K562 (cell line): ENCODE results near the gene COPS9. TPM values are rescaled to one million over a fixed set of nuclear protein-coding genes. Genes with fewer than 3 reads are reported as not detected.

Experiments
- ATAC-seq: fragments of 200-7000 bp; cut with Tn5 transposase; 3 replicates; pipeline ENCODE4 v1.9.1; 2020; ENCODE audit warnings: moderate library complexity
- BruUV-seq: library from RNA; stranded (reverse); fragments of 400-500 nt; replicated peaks from 2 replicates; lab custom pipeline; 2021; lab: Mats Ljungman, UMichigan
- CTCF ChIA-PET: fragments of 300-600 bp; formaldehyde crosslinking; extraction: SDS; loops from one replicate; lab custom pipeline; 2021; ENCODE audit warnings: low intra/inter-chr PET ratio; lab: Yijun Ruan, JAX
- POLR2A ChIA-PET: fragments of 300-600, 350-650 bp; sonication (Branson Sonifier 250); formaldehyde crosslinking; extraction: SDS; loops from one replicate; lab custom pipeline; 2021; ENCODE audit warnings: antibody characterized with exemption, inconsistent platforms; lab: Yijun Ruan, JAX
- DNase-seq, 4 experiments: peaks; one replicate each; pipeline versions ENCODE4 v3.0.0 to v3.0.0-alpha.2; 2011 to 2018; ENCODE audit warnings: low spot score in 3 of 4, mixed read lengths in 3 of 4; ENCODE audit errors: extremely low read depth in 1 of 4
- FAIRE-seq: peaks from 2 replicates; lab custom pipeline; 2011; peaks lifted over from hg19 to GRCh38; lab: Jason Lieb, UNC
- H2AFZ ChIP-seq: 2 replicates; pipeline ENCODE4 v1.6.0; 2011; ENCODE audit warnings: low read depth, low read length, control low read depth, inconsistent platforms
- H3K27ac ChIP-seq: fragments of 200-600 bp; 3 replicates; pipeline ENCODE4 v1.8.0; 2011; ENCODE audit warnings: low read depth, mild to moderate bottlenecking, control low read depth, inconsistent platforms, low read length, moderate library complexity, mixed read lengths; ENCODE audit errors: extremely low read depth
- H3K27me3 ChIP-seq, 2 experiments: fragments of 300-600 bp in 1 of 2; 2 replicates in 1 of 2; 3 replicates in 1 of 2; pipeline versions ENCODE4 v1.6.0 to v1.8.0; 2011; ENCODE audit warnings: inconsistent platforms in 2 of 2, low read length in 2 of 2, mild to moderate bottlenecking in 1 of 2, mixed read lengths in 1 of 2, moderate library complexity in 1 of 2; ENCODE audit not compliant: control insufficient read depth in 2 of 2, insufficient read depth in 2 of 2
- H3K36me3 ChIP-seq: fragments of 300-600 bp; 3 replicates; pipeline ENCODE4 v1.8.0; 2011; ENCODE audit warnings: mild to moderate bottlenecking, low read length, inconsistent platforms; ENCODE audit not compliant: control insufficient read depth, insufficient read depth
- H3K4me1 ChIP-seq, 2 experiments: fragments of 200-600 bp in 1 of 2; replicated peaks in 1 of 2; 2 replicates in 1 of 2; 3 replicates in 1 of 2; pipeline versions ENCODE4 v1.5.1 to v1.8.0; 2011; ENCODE audit warnings: inconsistent platforms in 2 of 2, low read length in 2 of 2, mild to moderate bottlenecking in 1 of 2, mixed read lengths in 1 of 2, moderate library complexity in 1 of 2; ENCODE audit not compliant: control insufficient read depth in 2 of 2, insufficient read depth in 2 of 2
- H3K4me2 ChIP-seq: 2 replicates; pipeline ENCODE4 v1.6.1; 2011; ENCODE audit warnings: low read length, control low read depth, inconsistent platforms, mixed read lengths; ENCODE audit not compliant: insufficient read depth
- H3K4me3 ChIP-seq: fragments of 200-600 bp; sonication (generic), shearing (Covaris generic); 2 replicates; pipeline ENCODE4 v1.5.1; 2016; ENCODE audit warnings: control low read depth, inconsistent platforms
- H3K79me2 ChIP-seq: fragments of 200-600 bp; 3 replicates; pipeline ENCODE4 v1.8.0; 2011; ENCODE audit warnings: low read length, inconsistent platforms; ENCODE audit not compliant: control insufficient read depth, insufficient read depth
- H3K9ac ChIP-seq, 2 experiments: 2 replicates each; pipeline versions ENCODE4 v1.6.0 to v1.6.1; 2011; ENCODE audit warnings: low read depth in 2 of 2, low read length in 2 of 2, control low read depth in 1 of 2, inconsistent platforms in 1 of 2, mild to moderate bottlenecking in 1 of 2, mixed read lengths in 1 of 2; ENCODE audit not compliant: insufficient read depth in 1 of 2
- H3K9me1 ChIP-seq: one replicate; pipeline ENCODE4 v1.6.0; 2011; ENCODE audit warnings: inconsistent platforms, mild to moderate bottlenecking, low read length, moderate library complexity; ENCODE audit not compliant: control insufficient read depth, insufficient read depth
- H3K9me3 ChIP-seq: replicated peaks from 2 replicates; pipeline ENCODE4 v1.5.1; 2011; ENCODE audit warnings: low read depth, low read length, inconsistent platforms; ENCODE audit not compliant: control insufficient read depth, insufficient read depth
- H4K20me1 ChIP-seq: replicated peaks from 2 replicates; pipeline ENCODE4 v1.6.1; 2011; ENCODE audit warnings: low read length, inconsistent platforms, mixed read lengths; ENCODE audit not compliant: control insufficient read depth, insufficient read depth
- ATF1 ChIP-seq, 2 experiments: fragments of 450-650 bp in 1 of 2; IDR thresholded peaks; 2 replicates each; pipeline ENCODE4 v1.6.1; 2016; ENCODE audit warnings: missing compliant biosample characterization in 1 of 2, missing genetic modification characterization in 1 of 2
- CHD2 ChIP-seq: IDR thresholded peaks from 2 replicates; pipeline ENCODE4 v1.6.1; 2011; ENCODE audit warnings: low read depth, low read length
- ETS2 ChIP-seq: IDR thresholded peaks from 2 replicates; pipeline ENCODE4 v1.6.1; 2016; ENCODE audit warnings: borderline replicate concordance, missing genetic modification characterization, mild to moderate bottlenecking, moderate library complexity, missing compliant biosample characterization; ENCODE audit not compliant: poor library complexity, severe bottlenecking
- GABPB1 ChIP-seq: sonication (generic); formaldehyde crosslinking; IDR thresholded peaks from 2 replicates; pipeline ENCODE4 v1.8.0; 2022; ENCODE audit warnings: mild to moderate bottlenecking, missing genetic modification reagents
- GATA2 ChIP-seq: sonication (generic); formaldehyde crosslinking; IDR thresholded peaks from 2 replicates; pipeline ENCODE4 v1.4.0; 2020; ENCODE audit warnings: mild to moderate bottlenecking, missing genetic modification reagents
- JUND ChIP-seq, 2 experiments: IDR thresholded peaks; 2 replicates in 1 of 2; 3 replicates in 1 of 2; pipeline ENCODE4 v1.6.1; 2011; ENCODE audit warnings: borderline replicate concordance in 2 of 2, low read depth in 2 of 2, low read length in 2 of 2, improper control_type of control experiment in 1 of 2, missing biosample characterization in 1 of 2, missing genetic modification characterization in 1 of 2, missing genetic modification reagents in 1 of 2
- KDM2B ChIP-seq: fragments of 250-450 bp; sonication (Bioruptor Pico); IDR thresholded peaks from 2 replicates; pipeline ENCODE4 v1.8.0; 2021; ENCODE audit warnings: mild to moderate bottlenecking, moderate library complexity
- NRF1 ChIP-seq, 2 experiments: fragments of 450-650 bp; IDR thresholded peaks in 1 of 2; conservative IDR thresholded peaks in 1 of 2; 2 replicates each; pipeline ENCODE4 v1.6.1; 2014; ENCODE audit warnings: mild to moderate bottlenecking in 2 of 2
- PML ChIP-seq: IDR thresholded peaks from 2 replicates; pipeline ENCODE4 v1.6.1; 2012; ENCODE audit warnings: low read length, inconsistent platforms
- RBM15 ChIP-seq: fragments of 200-400 bp; formaldehyde crosslinking; IDR thresholded peaks from 2 replicates; pipeline ENCODE4 v1.6.1; 2018; ENCODE audit warnings: mild to moderate bottlenecking, low read length, moderate library complexity; ENCODE audit not compliant: insufficient read depth
- SRSF3 ChIP-seq: fragments of 200-400 bp; formaldehyde crosslinking; IDR thresholded peaks from 2 replicates; pipeline ENCODE4 v1.6.1; 2016; ENCODE audit warnings: mild to moderate bottlenecking, low read length, moderate library complexity; ENCODE audit not compliant: insufficient read depth
- TOE1 ChIP-seq, 2 experiments: fragments of 450-650 bp in 1 of 2; sonication (generic) in 1 of 2; formaldehyde crosslinking in 1 of 2; IDR thresholded peaks; 2 replicates each; pipeline versions ENCODE4 v1.7.1 to v1.8.0; 2016 to 2022; ENCODE audit warnings: borderline replicate concordance in 2 of 2, mild to moderate bottlenecking in 2 of 2, antibody characterized with exemption in 1 of 2, inconsistent platforms in 1 of 2, low read depth in 1 of 2, missing genetic modification reagents in 1 of 2, moderate library complexity in 1 of 2
- ZKSCAN3 ChIP-seq: fragments of 250-450 bp; sonication (Bioruptor Pico); IDR thresholded peaks from 2 replicates; pipeline ENCODE4 v1.4.0; 2020
- ZMIZ1 ChIP-seq, 2 experiments: fragments of 150-350 bp in 1 of 2; IDR thresholded peaks; 2 replicates each; pipeline ENCODE4 v1.6.1; 2012 to 2016; ENCODE audit warnings: low read depth in 2 of 2, low read length in 2 of 2, mild to moderate bottlenecking in 1 of 2, moderate library complexity in 1 of 2
- ZNF586 ChIP-seq: fragments of 450-650 bp; formaldehyde crosslinking; conservative IDR thresholded peaks from 2 replicates; pipeline ENCODE4 v1.4.0; 2020; ENCODE audit warnings: mild to moderate bottlenecking, moderate library complexity
- WGBS: fragments of 100-300 bp; shearing (Covaris generic); methylation state at CpG from one replicate; pipeline ENCODE4 v1.1.6; 2016; ENCODE audit warnings: low coverage, mixed read lengths; ENCODE audit not compliant: insufficient coverage; ENCODE audit errors: missing lambda C conversion rate; 5-methylcytosine and 5-hydroxymethylcytosine counted together
- in situ Hi-C: fragments of 300-500 bp; cut with MboI; formaldehyde crosslinking; loops from 4 replicates; pipeline ENCODE4 v1.15.0; 2018; ENCODE audit warnings: inconsistent platforms, mixed read lengths
- intact Hi-C: fragments of 100-400 bp; cut with micrococcal nuclease; formaldehyde crosslinking; loops from 2 replicates; pipeline ENCODE4 v1.14.2; 2022
- polyA plus RNA-seq, 8 experiments: library from polyadenylated mRNA; depleted of rRNA in 4 of 8; stranded (reverse) in 5 of 8; unstranded in 3 of 8; fragments of >200 nt; fragmentation: Nextera tagmentation in 2 of 8; fragmentation: Illumina TruSeq in 1 of 8; extraction: Ambion mirVana in 2 of 8; extraction: Trizol in 1 of 8; gene quantifications; 2 replicates each; pipeline versions ENCODE4 v1.2.1 to v1.2.3, GENCODE V29; 2011 to 2014; ENCODE audit warnings: inconsistent platforms in 1 of 8, missing spikeins in 1 of 8
- total RNA-seq, 7 experiments: library from RNA; depleted of rRNA in 6 of 7; stranded (reverse); fragments of >200 nt in 6 of 7; fragmentation: Illumina TruSeq in 2 of 7; extraction: Trizol in 2 of 7; gene quantifications; 2 replicates each; pipeline versions ENCODE4 v1.2.1 to v1.2.3, GENCODE V29; 2011 to 2021; ENCODE audit warnings: low replicate concordance in 1 of 7

COPS9 gene
- total and polyA plus RNA-seq, 9 of the 15 experiments (the other 6 are each of a cell fraction or from before 2014, with no cell fraction given), result 55.0 to 281 (median 99.9) TPM

GRCh38 chr2:240183006-240183874 lies 47.1 kb upstream of the COPS9 start:
- WGBS, result under 1% methylated on average over 17 of the region's 22 CpGs
- TF ChIP-seq JUND (IDR thresholded peaks at IDR 0.05; ENCODE audit: borderline replicate concordance, low read depth, low read length) (no peak), JUND (tag; IDR thresholded peaks at IDR 0.05; ENCODE audit: borderline replicate concordance, low read depth, low read length) (no peak), PML (no peak), ATF1 (CRISPR knock-in tag; IDR thresholded peaks at IDR 0.05) (no peak), ATF1 (tag; IDR thresholded peaks at IDR 0.05) (no peak), SRSF3 (no peak), ZNF586 (CRISPR knock-in tag) (no peak), CHD2 (no peak), TOE1 (IDR thresholded peaks at IDR 0.05; ENCODE audit: borderline replicate concordance) (no peak), TOE1 (CRISPR knock-in tag; IDR thresholded peaks at IDR 0.05; ENCODE audit: borderline replicate concordance, low read depth) (no peak), ETS2 (tag) (no peak), GATA2 (CRISPR knock-in tag) (no peak), ZMIZ1 (IDR thresholded peaks at IDR 0.05; ENCODE audit: low read depth in 2 of 2, low read length in 2 of 2) (no peak), GABPB1 (CRISPR knock-in tag) (no peak), ZKSCAN3 (no peak), NRF1 (conservative IDR thresholded peaks at IDR 0.05 in 1 of 2, IDR thresholded peaks at IDR 0.05 in 1 of 2) (no peak), KDM2B (no peak), RBM15 (no peak)
- no peak overlapping the region; a peak in 1 of 4 replicates for H3K9ac ChIP-seq
- no peaks in the 10 kb centered on the region for H4K20me1 ChIP-seq
- intact Hi-C loops (no loop called here), in situ Hi-C loops (no loop called here)
- H3K79me2 ChIP-seq, result no peaks in the 10 kb centered on the region
- no peak overlapping the region for H2AFZ ChIP-seq
- DNase-seq, result no peak
- ChIA-PET CTCF (no interaction called here), POLR2A (no interaction called here)
- no peaks in the 10 kb centered on the region for H3K9me3 ChIP-seq
- H3K4me3 ChIP-seq, result no peak overlapping the region
- no TSS peak for BruUV-seq
- no peaks in the 10 kb centered on the region for H3K4me1 ChIP-seq
- no peaks in the 10 kb centered on the region for H3K9me1 ChIP-seq
- no peak for FAIRE-seq
- ATAC-seq, result no peak
- H3K27me3 ChIP-seq, result peaks cover 0 to 23% of the 10 kb centered on the region in 2 experiments; a peak in 2 of 5 replicates
- no peaks in the 10 kb centered on the region for H3K36me3 ChIP-seq
- no peak overlapping the region for H3K4me2 ChIP-seq
- no peak overlapping the region for H3K27ac ChIP-seq
